GM21381 (cell line): ENCODE measurements around the gene WDR54.
"Not testable (repeated sequence)": the region's sequence is repeated elsewhere in the genome, so short reads cannot be mapped to it uniquely, and the experiment has no call there.

Source experiments
- ATAC-seq: cut with Tn5 transposase; IDR thresholded peaks from one replicate; pipeline ENCODE4 v1.9.1; 2021; ENCODE audit warnings: mild to moderate bottlenecking, moderate library complexity; ENCODE audit not compliant: unreplicated experiment

WDR54 gene

DNA sequence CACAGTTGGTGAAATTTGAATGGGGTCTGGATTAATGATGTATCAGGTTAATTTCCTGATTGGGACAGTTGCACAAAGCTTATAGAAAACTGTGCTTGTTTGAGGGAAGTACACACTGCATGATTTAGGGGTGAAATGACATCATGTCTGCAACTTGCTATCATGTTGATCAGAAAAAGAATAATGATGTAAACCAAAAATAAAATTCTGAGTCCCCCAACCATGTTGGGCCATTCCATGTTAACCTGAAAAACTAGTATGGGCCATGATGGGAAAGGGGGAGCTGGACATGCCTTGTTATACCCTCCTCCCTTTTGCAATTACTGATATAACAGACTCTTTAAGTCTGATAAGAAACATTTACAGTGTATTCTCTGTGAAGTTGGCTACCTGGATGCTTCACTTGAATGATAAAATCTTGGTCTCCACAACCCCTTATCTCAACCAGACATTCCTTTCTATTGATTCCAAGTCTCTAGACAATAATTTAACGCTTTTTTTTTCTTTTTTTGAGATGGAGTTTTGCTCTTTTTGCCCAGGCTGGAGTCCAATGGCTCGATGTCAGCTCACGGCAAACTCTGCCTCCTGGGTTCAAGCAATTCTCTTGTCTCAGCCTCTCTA, 29.1 kb downstream of the WDR54 start:
- ATAC-seq: no peak

- ATAC-seq: peak; percentile 42
Measured at GRCh38 chr2:74454654-74455511, 33.4 kb downstream of the WDR54 start, which contains the start of gene INO80B. INO80B (plus strand) TSS chr2:74455087; CDS start chr2:74455117, 30 bp downstream.

GRCh38 chr2:74457129-74457548, 35.6 kb downstream of the WDR54 start:
- ATAC-seq: no peak

DNA sequence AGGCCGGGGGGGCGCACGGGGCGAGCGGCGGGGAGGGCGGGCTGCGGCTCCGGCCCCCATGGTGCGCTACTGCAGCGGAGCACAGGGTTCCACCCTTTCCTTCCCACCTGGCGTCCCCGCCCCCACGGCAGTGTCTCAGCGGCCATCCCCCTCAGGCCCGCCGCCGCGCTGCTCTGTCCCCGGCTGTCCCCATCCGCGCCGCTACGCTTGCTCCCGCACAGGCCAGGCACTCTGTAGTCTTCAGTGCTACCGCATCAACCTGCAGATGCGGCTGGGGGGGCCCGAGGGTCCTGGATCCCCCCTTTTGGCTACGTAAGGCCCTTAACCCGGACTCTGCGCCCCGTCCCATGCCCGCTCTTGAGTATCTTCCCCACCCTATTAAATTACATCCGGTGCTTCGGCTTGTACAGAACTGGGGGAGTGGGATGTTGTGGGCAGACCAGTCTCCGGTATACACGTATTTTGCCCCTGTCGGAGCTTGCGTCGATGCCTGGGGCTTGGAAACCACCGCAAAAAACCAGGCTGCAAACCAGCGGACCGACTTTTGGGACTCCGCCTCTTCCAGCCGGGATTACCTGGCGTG, 36.1 kb downstream of the WDR54 start:
- ATAC-seq: peak; percentile 23

- peak; percentile 77 for ATAC-seq
Measured at GRCh38 chr2:74458132-74458937, 36.8 kb downstream of the WDR54 start, which contains the start of gene WBP1. WBP1 (plus strand) TSS chr2:74458438; CDS start chr2:74458603, 165 bp downstream.

DNA sequence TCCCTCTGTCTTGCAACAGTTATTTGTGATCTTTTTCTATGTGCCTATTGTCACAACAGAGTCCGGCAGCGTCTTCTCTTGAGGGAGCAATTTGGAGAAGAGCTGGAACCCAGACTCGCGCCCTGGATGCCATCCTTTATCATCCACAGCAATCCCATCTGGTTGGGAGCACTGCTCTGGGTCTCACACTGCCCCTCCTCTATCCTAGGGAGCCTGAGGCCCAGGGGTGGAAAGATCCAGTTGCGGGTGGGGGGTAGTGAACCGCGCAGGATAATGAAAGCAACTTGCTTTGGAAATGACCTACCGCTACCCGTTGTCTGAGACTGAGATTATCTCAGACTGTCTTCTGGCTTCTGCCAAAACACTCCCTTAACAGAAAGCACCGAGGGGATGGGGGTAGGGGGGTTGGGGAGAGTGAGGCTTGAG, 37.4 kb downstream of the WDR54 start:
- ATAC-seq: no peak

DNA sequence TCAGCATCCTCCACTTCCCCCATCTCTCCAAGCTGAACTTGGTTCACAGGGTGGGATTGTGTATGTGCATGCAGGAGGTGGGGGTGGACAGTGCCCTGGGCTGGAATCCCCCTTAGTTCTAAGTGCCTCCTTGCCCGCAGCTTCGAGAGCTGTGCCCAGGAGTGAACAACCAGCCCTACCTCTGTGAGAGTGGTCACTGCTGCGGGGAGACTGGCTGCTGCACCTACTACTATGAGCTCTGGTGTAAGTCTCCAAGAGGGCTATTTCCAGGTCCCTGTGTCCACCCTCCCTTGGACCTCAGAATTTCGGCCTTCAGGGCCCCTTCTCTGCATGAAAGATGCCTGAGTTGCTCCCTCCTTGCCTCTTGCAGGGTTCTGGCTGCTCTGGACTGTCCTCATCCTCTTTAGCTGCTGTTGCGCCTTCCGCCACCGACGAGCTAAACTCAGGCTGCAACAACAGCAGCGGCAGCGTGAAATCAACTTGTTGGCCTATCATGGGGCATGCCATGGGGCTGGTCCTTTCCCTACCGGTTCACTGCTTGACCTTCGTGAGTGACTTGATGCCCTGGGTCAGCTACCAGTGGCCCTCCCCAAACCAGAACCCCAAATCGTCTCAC, 38.1 kb downstream of the WDR54 start:
- ATAC-seq: not testable (repeated sequence)

GRCh38 chr2:74460187-74460586, 38.7 kb downstream of the WDR54 start:
- ATAC-seq: not testable (repeated sequence)

- no peak for ATAC-seq
Measured at GRCh38 chr2:74461187-74462053, 39.9 kb downstream of the WDR54 start.

DNA sequence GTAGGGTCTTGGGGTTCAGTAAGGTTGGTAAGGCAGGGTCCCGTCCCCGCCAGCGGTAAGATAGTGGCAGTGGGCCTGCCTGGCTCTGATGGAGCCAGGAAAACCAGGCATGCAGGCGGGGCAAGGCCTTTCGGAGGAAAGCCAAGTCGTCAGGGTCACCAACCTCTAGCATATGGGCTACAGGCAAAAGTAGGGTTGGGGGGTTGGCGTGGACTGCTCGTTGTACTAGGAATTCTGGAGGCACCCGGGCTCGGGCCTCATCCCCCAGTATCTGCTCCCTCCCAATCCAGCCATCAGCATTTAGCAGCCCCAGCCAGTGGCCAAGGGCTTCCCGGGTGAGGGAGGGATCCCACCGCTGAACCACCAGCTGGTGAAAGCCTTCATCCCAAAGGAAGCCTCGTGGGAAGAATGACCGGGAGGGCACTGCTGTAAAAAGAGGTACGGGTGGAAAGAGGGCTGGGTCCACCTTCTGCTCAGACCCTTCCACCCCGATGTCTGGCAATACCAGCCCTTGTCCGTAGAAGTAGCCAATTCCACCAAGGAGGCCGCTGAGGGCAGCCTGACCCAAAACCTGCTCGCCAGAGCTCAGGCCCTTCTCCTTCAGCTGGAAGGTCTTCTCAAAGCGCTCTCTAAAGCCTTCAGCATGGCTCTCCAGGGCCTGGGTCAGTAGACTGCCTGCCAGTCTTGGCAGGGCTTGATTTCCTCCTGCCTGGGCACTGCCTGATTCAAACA, 40.7 kb downstream of the WDR54 start:
- no peak for ATAC-seq

GRCh38 chr2:74462786-74463105, 41.2 kb downstream of the WDR54 start:
- no peak for ATAC-seq

- no peak for ATAC-seq
Measured at GRCh38 chr2:74464406-74464805, 42.9 kb downstream of the WDR54 start.

DNA sequence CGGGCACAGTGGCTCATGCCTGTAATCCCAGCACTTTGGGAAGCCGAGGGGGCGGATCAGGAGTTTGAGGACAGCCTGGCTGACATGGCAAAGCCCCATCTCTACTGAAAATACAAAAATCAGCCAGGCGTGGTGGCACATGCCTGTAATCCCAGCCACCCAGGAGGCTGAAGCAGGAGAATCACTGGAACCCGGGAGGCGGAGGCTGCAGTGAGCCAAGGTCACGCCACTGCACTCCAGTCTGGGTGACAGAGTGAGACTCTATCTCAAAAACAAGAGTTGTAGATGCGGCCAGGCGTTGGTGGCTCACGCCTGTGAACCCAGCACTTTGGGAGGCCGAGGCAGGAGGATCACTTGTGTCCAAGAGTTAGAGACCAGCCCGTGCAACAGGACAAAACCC, 49.2 kb downstream of the WDR54 start:
- not testable (repeated sequence) for ATAC-seq

GRCh38 chr2:74471332-74472065, 50.0 kb downstream of the WDR54 start:
- no peak for ATAC-seq

DNA sequence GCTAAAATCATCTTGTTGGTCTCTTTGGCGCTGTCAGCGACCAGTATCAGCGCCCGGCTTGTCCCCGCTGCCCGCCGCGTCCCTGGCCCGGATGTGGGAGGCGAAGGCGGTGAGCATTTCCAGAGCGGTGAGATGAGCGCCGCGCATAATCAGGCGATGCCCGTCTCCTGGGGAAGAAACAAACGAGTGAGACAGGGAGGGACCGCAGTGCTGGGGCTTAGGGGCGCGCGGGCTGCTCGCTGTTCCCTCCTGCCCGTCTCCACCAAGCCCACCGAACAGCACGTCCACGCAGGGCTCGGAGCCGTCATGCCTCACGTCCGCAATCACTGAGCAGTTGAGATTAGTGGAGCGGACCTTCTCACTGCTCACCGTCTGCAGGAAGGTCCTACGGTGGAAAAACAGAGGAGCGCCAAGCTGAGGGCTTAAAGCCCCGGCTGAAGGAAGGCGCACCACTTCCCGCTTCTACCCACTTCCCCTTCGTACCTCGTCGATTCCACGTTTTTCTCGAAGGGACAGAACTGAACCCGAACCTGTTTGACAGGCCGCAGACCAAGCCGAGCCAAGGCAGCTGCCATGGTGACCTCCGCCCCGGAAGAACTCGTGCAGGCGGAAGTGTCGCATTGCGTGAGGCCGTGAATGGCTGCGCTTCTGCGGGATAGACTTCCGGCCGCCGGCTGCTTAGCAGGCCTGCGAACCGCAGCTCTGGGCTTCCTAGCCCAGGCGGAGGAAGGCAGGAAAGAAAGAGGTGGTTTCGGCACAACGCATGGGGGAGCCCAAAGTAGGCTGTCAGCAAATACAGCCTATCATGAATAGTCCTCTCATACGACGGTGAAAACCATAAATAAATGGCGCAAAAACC, 50.8 kb downstream of the WDR54 start, which contains the start of gene MRPL53:
MRPL53 (minus strand) TSS at position 595 of the 859 bp plus-strand sequence; CDS start at position 575, 20 bp downstream.
- peak; percentile 82 for ATAC-seq

DNA sequence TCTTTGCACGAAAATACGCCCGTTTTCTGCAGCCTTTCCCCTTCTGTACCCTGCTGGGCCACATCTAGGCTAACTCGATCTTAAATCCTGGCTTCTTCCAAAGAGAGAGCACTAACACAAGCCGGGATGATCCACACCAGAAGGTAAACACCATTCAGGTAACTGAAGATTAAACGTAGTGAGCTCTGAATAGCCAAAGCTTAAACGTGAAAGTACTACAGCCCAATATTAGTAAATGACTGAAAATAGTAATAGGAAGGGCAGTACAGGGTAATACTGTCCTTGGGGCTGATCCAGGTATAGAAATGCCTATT, 51.4 kb downstream of the WDR54 start:
- no peak for ATAC-seq

GRCh38 chr2:74474481-74474880, 53.0 kb downstream of the WDR54 start:
- no peak for ATAC-seq
